Lower leg skin (tissue), 4 donors: ENCODE data around the gene ZNF672. TPM values are rescaled to one million over a fixed set of nuclear protein-coding genes. Genes with fewer than 3 reads are reported as not detected.

ENCODE experiments used
- DNase-seq, 2 donors: peaks; one replicate each; pipeline ENCODE4 v3.0.0-alpha.2; 2019; ENCODE audit warnings: low spot score in 2 of 2
- H3K4me3 ChIP-seq: fragments of 200-600 bp; sonication (generic); 2 replicates; pipeline ENCODE4 v1.5.1; 2017; ENCODE audit warnings: mild to moderate bottlenecking, low read depth; ENCODE audit not compliant: poor library complexity, severe bottlenecking
- POLR2A ChIP-seq, 2 donors: fragments of 450-650 bp; IDR thresholded peaks; one replicate each; pipeline ENCODE4 v1.6.1; 2016 to 2017; ENCODE audit warnings: antibody characterized with exemption in 2 of 2, mild to moderate bottlenecking in 1 of 2, moderate library complexity in 1 of 2
- WGBS, 2 donors: methylation state at CpG; one replicate each; pipeline ENCODE4 v1.1.5; 2018; 5-methylcytosine and 5-hydroxymethylcytosine counted together
- intact Hi-C: fragments of 100-400 bp; cut with DNase I; formaldehyde crosslinking; loops from one replicate; pipeline ENCODE4 v1.15.0; 2023; ENCODE audit warnings: low total_unique reads
- total RNA-seq, 4 donors: library from RNA; depleted of rRNA; stranded (reverse); fragments of >200 nt; gene quantifications; one replicate each; pipeline ENCODE4 v1.1.0, GENCODE V29; 2016
- TF ChIP-seq, protein P1 (sequence below), 3 donors: fragments of 450-650 bp; IDR thresholded peaks; one replicate each; pipeline ENCODE4 v1.5.1; 2016; ENCODE audit warnings: antibody characterized with exemption in 3 of 3, mild to moderate bottlenecking in 3 of 3, moderate library complexity in 2 of 3

Gene ZNF672
- total RNA-seq, 4 donors from 2014 or later = 34.7 to 50.4 (median 42.6) TPM

GRCh38 chr1:248858891-248859889 lies 21.2 kb downstream of the ZNF672 start, which contains the start of gene ZNF692:
ZNF692 (minus strand) TSS chr1:248859085; CDS start chr1:248858309, 776 bp downstream.
- intact Hi-C loops = no loop called here
- DNase-seq = peak; percentile 96 to 99
- H3K4me3 ChIP-seq = peak within 1 kb of the TSS; percentile 36
- TF ChIP-seq, protein P1, sequence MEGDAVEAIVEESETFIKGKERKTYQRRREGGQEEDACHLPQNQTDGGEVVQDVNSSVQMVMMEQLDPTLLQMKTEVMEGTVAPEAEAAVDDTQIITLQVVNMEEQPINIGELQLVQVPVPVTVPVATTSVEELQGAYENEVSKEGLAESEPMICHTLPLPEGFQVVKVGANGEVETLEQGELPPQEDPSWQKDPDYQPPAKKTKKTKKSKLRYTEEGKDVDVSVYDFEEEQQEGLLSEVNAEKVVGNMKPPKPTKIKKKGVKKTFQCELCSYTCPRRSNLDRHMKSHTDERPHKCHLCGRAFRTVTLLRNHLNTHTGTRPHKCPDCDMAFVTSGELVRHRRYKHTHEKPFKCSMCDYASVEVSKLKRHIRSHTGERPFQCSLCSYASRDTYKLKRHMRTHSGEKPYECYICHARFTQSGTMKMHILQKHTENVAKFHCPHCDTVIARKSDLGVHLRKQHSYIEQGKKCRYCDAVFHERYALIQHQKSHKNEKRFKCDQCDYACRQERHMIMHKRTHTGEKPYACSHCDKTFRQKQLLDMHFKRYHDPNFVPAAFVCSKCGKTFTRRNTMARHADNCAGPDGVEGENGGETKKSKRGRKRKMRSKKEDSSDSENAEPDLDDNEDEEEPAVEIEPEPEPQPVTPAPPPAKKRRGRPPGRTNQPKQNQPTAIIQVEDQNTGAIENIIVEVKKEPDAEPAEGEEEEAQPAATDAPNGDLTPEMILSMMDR (IDR thresholded peaks at IDR 0.05) = no peak
- TF ChIP-seq POLR2A (IDR thresholded peaks at IDR 0.05) = peak in 1 of 2 donors; percentile 73
- WGBS, 2 donors = 4 to 12% methylated on average over 17 to 38 of the region's 62 CpGs

GRCh38 chr1:248860007-248860406 lies 22.0 kb downstream of the ZNF672 start:
- no peak for DNase-seq
- TF ChIP-seq POLR2A (IDR thresholded peaks at IDR 0.05) = no peak
- TF ChIP-seq, protein P1 (IDR thresholded peaks at IDR 0.05) = no peak
- no peak overlapping the region for H3K4me3 ChIP-seq
- intact Hi-C loops = no loop called here
- WGBS, 2 donors = 46 to 49% methylated on average over 4 of the region's 4 CpGs

GRCh38 chr1:248861616-248862015 lies 23.6 kb downstream of the ZNF672 start:
- no peak for TF ChIP-seq POLR2A (IDR thresholded peaks at IDR 0.05)
- TF ChIP-seq, protein P1 (IDR thresholded peaks at IDR 0.05) = no peak

GRCh38 chr1:248862695-248862997 lies 24.6 kb downstream of the ZNF672 start:
- DNase-seq = no peak
- 15 to 21% methylated on average over 3 to 4 of the region's 4 CpGs for WGBS, 2 donors
- intact Hi-C loops = no loop called here
- peak overlapping the region; percentile 37 for H3K4me3 ChIP-seq
- TF ChIP-seq, protein P1 (IDR thresholded peaks at IDR 0.05) = no peak

More at GRCh38 chr1:248861616-248862015, 23.6 kb downstream of the ZNF672 start:
- no peak overlapping the region for H3K4me3 ChIP-seq
- WGBS, 2 donors = 88 to 95% methylated on average over 2 of the region's 2 CpGs
- no peak for DNase-seq
- intact Hi-C loops = no loop called here

GRCh38 chr1:248862998-248863881 lies 25.2 kb downstream of the ZNF672 start:
- TF ChIP-seq POLR2A (IDR thresholded peaks at IDR 0.05) = no peak
- TF ChIP-seq, protein P1 (IDR thresholded peaks at IDR 0.05) = no peak
- WGBS, 2 donors = 6 to 8% methylated on average over 31 to 37 of the region's 46 CpGs
- DNase-seq = peak; percentile 81 to 97
- peak overlapping the region; percentile 37 for H3K4me3 ChIP-seq
- intact Hi-C loops = no loop called here
